ENCODE results near the gene CTU2.
"Not testable (repeated sequence)": the region's sequence is repeated elsewhere in the genome, so short reads cannot be mapped to it uniquely, and the experiment has no call there.

The CTU2 gene

DNA sequence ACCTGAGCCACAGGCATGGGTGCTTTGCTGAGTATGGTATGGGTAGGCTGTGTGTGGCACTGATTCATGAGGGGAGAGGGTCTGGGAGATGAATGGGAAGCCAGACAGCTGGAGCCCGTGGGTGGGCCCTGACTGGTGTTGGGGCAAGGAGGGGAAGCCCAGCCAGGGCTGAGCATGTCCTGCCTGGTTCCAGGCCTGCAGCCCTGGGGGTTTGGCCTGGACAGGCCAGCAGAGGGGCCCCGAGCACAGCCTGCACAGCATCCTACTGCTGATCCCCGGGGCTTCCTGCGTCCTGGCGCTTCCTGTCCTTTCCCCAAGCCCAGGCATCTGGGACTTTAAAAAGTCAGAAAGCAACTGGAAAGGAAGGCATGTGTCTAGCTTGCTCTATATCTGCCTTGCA, 38.8 kb upstream of the CTU2 start:
- WGBS, 2 experiments: 72 to 79% methylated on average over 5 of the region's 5 CpGs

DNA sequence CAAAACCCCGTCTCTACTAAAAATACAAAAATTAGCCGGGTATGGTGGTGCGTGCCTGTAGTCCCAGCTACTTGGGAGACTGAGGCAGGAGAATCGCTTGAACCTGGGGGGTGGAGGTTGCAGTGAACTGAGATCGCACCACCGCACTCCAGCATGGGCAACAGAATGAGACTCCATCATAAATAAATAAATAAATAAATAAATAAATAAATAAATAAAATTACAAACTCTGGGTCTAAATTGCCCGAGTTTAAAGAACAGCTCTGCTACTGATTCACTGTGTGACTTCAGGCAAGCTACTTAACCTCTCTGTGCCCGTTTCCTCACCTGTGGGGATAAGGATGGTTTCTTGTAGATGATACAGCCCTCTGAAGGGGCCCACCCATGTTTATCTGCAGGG, 36.8 kb upstream of the CTU2 start:
- WGBS, 2 experiments: 78 to 94% methylated on average over 6 to 7 of the region's 8 CpGs
- H3K4me3 ChIP-seq (ENCODE audit: insufficient read depth, low read depth, low read length); H3K36me3 ChIP-seq (ENCODE audit: control insufficient read depth, insufficient read depth, low read length): not testable (repeated sequence)

More for the DNA sequence above, 38.8 kb upstream of the CTU2 start:
- Histone ChIP-seq H3K36me3 (ENCODE audit: control insufficient read depth, insufficient read depth, low read length) (no peaks in the 10 kb centered on the region), H3K27ac (ENCODE audit: insufficient read depth, low read depth, low read length, poor library complexity, severe bottlenecking) (no peak overlapping the region), H3K4me1 (ENCODE audit: control insufficient read depth, insufficient read depth, low read length) (peaks cover 2% of the 10 kb centered on the region), H3K4me3 (ENCODE audit: insufficient read depth, low read depth, low read length) (no peak overlapping the region), H3K9me3 (ENCODE audit: control insufficient read depth, low read length) (no peaks in the 10 kb centered on the region), H3K27me3 (ENCODE audit: control insufficient read depth, insufficient read depth, low read length, poor library complexity, severe bottlenecking) (peaks cover 6% of the 10 kb centered on the region)

DNA sequence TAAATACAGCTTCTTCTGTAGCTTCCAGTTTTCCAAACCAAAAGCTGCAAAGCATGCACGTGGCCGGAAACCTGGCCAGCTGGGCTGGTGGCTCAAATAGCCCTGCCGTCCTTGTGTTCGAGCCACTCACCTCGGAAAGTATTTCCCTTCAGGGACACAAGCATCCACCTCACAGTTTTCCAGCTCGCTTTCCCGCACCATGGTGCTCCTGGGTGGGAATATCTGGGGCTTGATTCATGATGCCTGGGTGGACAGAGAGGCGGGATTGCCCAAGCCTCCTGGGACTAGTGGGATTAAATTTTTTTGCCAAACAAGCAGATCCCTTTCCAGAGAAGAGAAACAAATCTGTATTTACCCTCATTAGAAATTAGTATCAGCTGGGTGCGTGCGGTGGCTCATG, 36.3 kb upstream of the CTU2 start:
- Histone ChIP-seq H3K27me3 (ENCODE audit: control insufficient read depth, insufficient read depth, low read length, poor library complexity, severe bottlenecking) (no peaks in the 10 kb centered on the region), H3K9me3 (ENCODE audit: control insufficient read depth, low read length) (no peaks in the 10 kb centered on the region), H3K4me3 (ENCODE audit: insufficient read depth, low read depth, low read length) (no peak overlapping the region), H3K27ac (ENCODE audit: insufficient read depth, low read depth, low read length, poor library complexity, severe bottlenecking) (no peak overlapping the region), H3K36me3 (ENCODE audit: control insufficient read depth, insufficient read depth, low read length) (no peaks in the 10 kb centered on the region), H3K4me1 (ENCODE audit: control insufficient read depth, insufficient read depth, low read length) (peaks cover 5% of the 10 kb centered on the region)
- 93 to 94% methylated on average over 10 of the region's 10 CpGs for WGBS, 2 experiments

More for the DNA sequence above, 36.8 kb upstream of the CTU2 start:
- H3K4me1 ChIP-seq (ENCODE audit: control insufficient read depth, insufficient read depth, low read length); H3K9me3 ChIP-seq (ENCODE audit: control insufficient read depth, low read length); H3K27me3 ChIP-seq (ENCODE audit: control insufficient read depth, insufficient read depth, low read length, poor library complexity, severe bottlenecking); H3K27ac ChIP-seq (ENCODE audit: insufficient read depth, low read depth, low read length, poor library complexity, severe bottlenecking): not testable (repeated sequence)

DNA sequence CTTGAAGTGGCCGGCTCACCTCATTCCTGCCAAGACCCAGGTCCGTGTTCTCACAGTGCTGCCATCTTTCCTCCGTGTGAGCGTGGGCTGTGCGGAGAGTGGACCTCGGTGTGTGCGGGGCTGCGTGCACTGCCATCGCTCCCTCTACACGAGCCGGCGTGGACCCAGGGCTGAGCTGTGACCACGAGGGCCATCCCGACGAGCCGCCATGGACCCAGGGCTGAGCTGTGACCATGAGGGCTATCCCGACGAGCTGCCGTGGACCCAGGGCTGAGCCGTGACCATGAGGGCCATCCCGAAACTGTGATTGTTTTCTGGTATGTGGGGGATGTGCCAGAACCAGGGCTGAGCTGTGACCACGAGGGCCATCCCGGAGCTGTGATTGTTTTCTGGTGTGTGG, 34.5 kb upstream of the CTU2 start:
- H3K4me3 ChIP-seq (ENCODE audit: insufficient read depth, low read depth, low read length): no peak overlapping the region
- H3K4me1 ChIP-seq (ENCODE audit: control insufficient read depth, insufficient read depth, low read length): peaks cover 5% of the 10 kb centered on the region
- H3K36me3 ChIP-seq (ENCODE audit: control insufficient read depth, insufficient read depth, low read length): no peaks in the 10 kb centered on the region
- H3K27me3 ChIP-seq (ENCODE audit: control insufficient read depth, insufficient read depth, low read length, poor library complexity, severe bottlenecking): no peaks in the 10 kb centered on the region
- no peaks in the 10 kb centered on the region for H3K9me3 ChIP-seq (ENCODE audit: control insufficient read depth, low read length)
- H3K27ac ChIP-seq (ENCODE audit: insufficient read depth, low read depth, low read length, poor library complexity, severe bottlenecking): no peak overlapping the region
- WGBS, 2 experiments: 95 to 96% methylated on average over 23 of the region's 23 CpGs

DNA sequence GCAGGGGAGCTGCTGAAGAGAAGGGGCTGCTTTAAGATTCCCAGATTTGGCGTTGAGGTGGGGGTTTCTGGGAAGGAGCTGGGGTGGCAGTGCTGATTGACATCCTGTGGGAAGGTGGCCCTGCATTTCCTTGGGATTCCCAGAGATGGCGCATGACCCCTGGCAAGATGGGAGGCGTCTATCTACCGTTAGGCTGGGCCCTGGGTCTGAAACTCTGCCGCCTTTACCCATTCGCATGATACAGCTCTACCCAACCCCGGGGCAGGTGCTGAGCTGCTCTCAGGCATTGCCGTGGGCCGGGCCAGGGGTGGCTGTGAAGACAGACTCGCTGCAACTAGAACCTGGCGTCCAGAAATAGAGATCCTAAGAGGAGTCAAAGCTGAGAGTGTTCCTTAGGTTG, 33.5 kb upstream of the CTU2 start:
- Histone ChIP-seq H3K27ac (ENCODE audit: insufficient read depth, low read depth, low read length, poor library complexity, severe bottlenecking) (no peak overlapping the region), H3K4me1 (ENCODE audit: control insufficient read depth, insufficient read depth, low read length) (peaks cover 5% of the 10 kb centered on the region), H3K9me3 (ENCODE audit: control insufficient read depth, low read length) (no peaks in the 10 kb centered on the region), H3K36me3 (ENCODE audit: control insufficient read depth, insufficient read depth, low read length) (no peaks in the 10 kb centered on the region), H3K27me3 (ENCODE audit: control insufficient read depth, insufficient read depth, low read length, poor library complexity, severe bottlenecking) (no peaks in the 10 kb centered on the region), H3K4me3 (ENCODE audit: insufficient read depth, low read depth, low read length) (no peak overlapping the region)
- 31 to 32% methylated on average over 11 of the region's 11 CpGs for WGBS, 2 experiments

DNA sequence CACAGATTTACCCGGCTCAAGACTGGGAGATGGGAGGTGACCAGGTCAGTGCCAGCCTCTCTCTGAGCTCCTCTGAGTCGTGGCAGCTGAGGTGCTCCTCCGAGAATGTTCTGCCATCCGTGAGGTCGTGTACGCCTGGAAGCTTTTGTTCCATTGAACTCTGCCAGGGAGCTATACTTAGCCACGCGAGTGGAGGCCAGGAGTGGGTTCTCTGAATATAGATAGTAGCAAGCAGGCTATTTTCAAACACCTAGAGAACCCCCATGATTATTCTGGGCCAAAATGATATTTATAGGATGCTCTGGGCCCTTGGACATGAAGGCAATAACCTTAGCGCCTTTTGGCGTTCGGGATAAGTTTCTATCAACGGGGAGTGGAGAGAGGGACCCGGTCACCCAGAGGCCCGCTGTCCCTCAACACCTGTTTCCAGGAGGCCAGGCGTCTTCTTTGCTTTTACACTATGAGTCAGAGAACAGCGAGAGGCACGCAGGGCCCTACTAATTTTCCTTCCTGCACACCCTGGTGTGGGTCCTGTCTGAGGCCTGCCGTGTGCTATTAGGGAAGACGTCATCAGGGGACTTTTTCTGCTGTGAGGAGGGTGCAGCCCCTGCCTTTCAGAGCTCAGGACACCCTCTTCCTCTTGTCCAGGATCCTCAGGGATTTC, 32.5 kb upstream of the CTU2 start:
- Histone ChIP-seq H3K36me3 (ENCODE audit: control insufficient read depth, insufficient read depth, low read length) (no peaks in the 10 kb centered on the region), H3K4me3 (ENCODE audit: insufficient read depth, low read depth, low read length) (no peak overlapping the region), H3K4me1 (ENCODE audit: control insufficient read depth, insufficient read depth, low read length) (peaks cover 5% of the 10 kb centered on the region), H3K27ac (ENCODE audit: insufficient read depth, low read depth, low read length, poor library complexity, severe bottlenecking) (no peak overlapping the region), H3K27me3 (ENCODE audit: control insufficient read depth, insufficient read depth, low read length, poor library complexity, severe bottlenecking) (no peaks in the 10 kb centered on the region), H3K9me3 (ENCODE audit: control insufficient read depth, low read length) (no peaks in the 10 kb centered on the region)
- 92 to 96% methylated on average over 19 of the region's 19 CpGs for WGBS, 2 experiments

- H3K4me3 ChIP-seq (ENCODE audit: insufficient read depth, low read depth, low read length): no peak overlapping the region
- H3K27ac ChIP-seq (ENCODE audit: insufficient read depth, low read depth, low read length, poor library complexity, severe bottlenecking): no peak overlapping the region
- H3K9me3 ChIP-seq (ENCODE audit: control insufficient read depth, low read length): no peaks in the 10 kb centered on the region
- WGBS, 2 experiments: 91 to 96% methylated on average over 22 of the region's 22 CpGs
- no peaks in the 10 kb centered on the region for H3K36me3 ChIP-seq (ENCODE audit: control insufficient read depth, insufficient read depth, low read length)
- H3K4me1 ChIP-seq (ENCODE audit: control insufficient read depth, insufficient read depth, low read length): peaks cover 5% of the 10 kb centered on the region
- H3K27me3 ChIP-seq (ENCODE audit: control insufficient read depth, insufficient read depth, low read length, poor library complexity, severe bottlenecking): no peaks in the 10 kb centered on the region
Observed at GRCh38 chr16:88676502-88677242, 29.6 kb upstream of the CTU2 start.

- Histone ChIP-seq H3K4me3 (ENCODE audit: insufficient read depth, low read depth, low read length) (no peak overlapping the region), H3K27ac (ENCODE audit: insufficient read depth, low read depth, low read length, poor library complexity, severe bottlenecking) (no peak overlapping the region), H3K4me1 (ENCODE audit: control insufficient read depth, insufficient read depth, low read length) (peaks cover under 1% of the 10 kb centered on the region), H3K36me3 (ENCODE audit: control insufficient read depth, insufficient read depth, low read length) (no peaks in the 10 kb centered on the region), H3K27me3 (ENCODE audit: control insufficient read depth, insufficient read depth, low read length, poor library complexity, severe bottlenecking) (no peaks in the 10 kb centered on the region), H3K9me3 (ENCODE audit: control insufficient read depth, low read length) (no peaks in the 10 kb centered on the region)
- 85 to 88% methylated on average over 12 to 13 of the region's 13 CpGs for WGBS, 2 experiments
Observed at GRCh38 chr16:88677721-88678120, 28.6 kb upstream of the CTU2 start.

DNA sequence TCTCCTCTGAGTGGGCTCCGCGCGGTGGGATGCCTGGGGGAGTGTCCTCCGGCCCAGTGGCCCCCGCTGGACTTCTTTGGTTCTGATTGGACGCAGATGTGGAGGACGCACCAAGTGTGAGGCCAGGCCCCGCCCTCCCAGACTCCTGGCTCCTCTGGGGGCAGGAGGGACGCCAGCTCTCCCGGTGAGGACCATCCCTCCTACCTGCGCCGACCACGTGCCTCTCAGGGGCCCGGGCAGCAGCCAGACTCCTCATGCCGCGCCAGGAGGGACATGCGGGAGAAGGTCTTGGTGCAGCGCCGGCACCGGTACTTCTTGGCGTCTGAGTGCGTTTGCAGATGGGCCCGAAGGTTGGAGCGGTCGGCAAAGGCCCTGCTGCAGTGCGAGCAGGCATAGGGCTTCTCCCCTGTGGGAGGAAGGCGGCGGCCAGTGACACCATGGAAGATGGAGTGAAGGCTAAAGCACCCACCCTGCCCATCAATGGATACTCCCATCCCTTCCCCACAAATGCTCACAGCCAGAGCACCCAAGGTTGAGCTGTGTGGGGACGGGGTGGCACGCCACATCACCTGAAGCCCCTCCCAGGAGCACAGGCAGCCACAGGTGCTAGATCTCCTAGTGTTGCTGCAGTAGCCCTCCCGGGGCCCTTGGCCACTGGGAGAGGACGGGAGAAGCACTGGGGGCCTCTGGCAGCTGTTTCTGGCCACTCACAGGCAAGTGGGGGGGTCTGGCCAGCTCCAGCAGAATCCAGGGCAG, 27.9 kb upstream of the CTU2 start:
- WGBS, 2 experiments: 82% methylated on average over 32 of the region's 32 CpGs
- Histone ChIP-seq H3K27me3 (ENCODE audit: control insufficient read depth, insufficient read depth, low read length, poor library complexity, severe bottlenecking) (no peaks in the 10 kb centered on the region), H3K4me3 (ENCODE audit: insufficient read depth, low read depth, low read length) (no peak overlapping the region), H3K4me1 (ENCODE audit: control insufficient read depth, insufficient read depth, low read length) (no peaks in the 10 kb centered on the region), H3K27ac (ENCODE audit: insufficient read depth, low read depth, low read length, poor library complexity, severe bottlenecking) (no peak overlapping the region), H3K36me3 (ENCODE audit: control insufficient read depth, insufficient read depth, low read length) (no peaks in the 10 kb centered on the region), H3K9me3 (ENCODE audit: control insufficient read depth, low read length) (no peaks in the 10 kb centered on the region)

DNA sequence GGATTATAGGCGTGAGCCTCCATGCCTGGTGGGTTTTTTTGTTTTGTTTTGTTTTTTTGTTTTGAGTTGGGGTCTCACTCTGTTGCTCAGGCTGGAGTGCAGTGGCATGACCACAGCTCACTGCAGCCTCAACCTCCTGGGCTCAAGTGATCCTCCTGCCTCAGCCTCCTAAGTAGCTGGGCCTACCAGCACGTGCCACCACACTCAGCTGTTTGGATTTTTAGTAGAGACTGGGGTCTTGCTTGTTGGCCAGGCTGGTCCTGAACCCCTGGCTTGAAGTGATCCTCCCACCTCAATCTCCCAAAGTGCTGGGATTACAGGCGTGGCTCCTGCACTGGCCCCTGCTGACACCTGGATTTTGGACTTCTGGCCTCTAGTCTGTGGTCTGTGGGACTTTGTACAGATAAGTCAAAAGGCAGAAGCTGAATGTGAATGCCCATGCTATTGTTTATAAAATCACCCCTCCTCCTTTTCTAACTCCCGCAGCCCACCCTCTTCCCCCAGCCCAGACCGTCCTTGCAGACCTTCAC, 25.7 kb upstream of the CTU2 start:
- WGBS, 2 experiments: 91 to 93% methylated on average over 5 of the region's 5 CpGs
- H3K36me3 ChIP-seq (ENCODE audit: control insufficient read depth, insufficient read depth, low read length): no peaks in the 10 kb centered on the region
- H3K4me1 ChIP-seq (ENCODE audit: control insufficient read depth, insufficient read depth, low read length): no peaks in the 10 kb centered on the region
- no peak overlapping the region for H3K27ac ChIP-seq (ENCODE audit: insufficient read depth, low read depth, low read length, poor library complexity, severe bottlenecking)
- no peaks in the 10 kb centered on the region for H3K9me3 ChIP-seq (ENCODE audit: control insufficient read depth, low read length)
- H3K27me3 ChIP-seq (ENCODE audit: control insufficient read depth, insufficient read depth, low read length, poor library complexity, severe bottlenecking): peaks cover 22% of the 10 kb centered on the region
- H3K4me3 ChIP-seq (ENCODE audit: insufficient read depth, low read depth, low read length): no peak overlapping the region

Data from ectodermal cell (in vitro differentiated cells).